Measurements from ENCODE around the gene ZNF609.

- no peak for TF ChIP-seq CTCF (conservative IDR thresholded peaks at IDR 0.05; ENCODE audit: low read depth, low read length)
- no peak for TF ChIP-seq EZH2 (IDR thresholded peaks at IDR 0.05; ENCODE audit: borderline replicate concordance, low read depth, low read length, poor library complexity, severe bottlenecking)
Measured at GRCh38 chr15:64472161-64472560, 11.8 kb downstream of the ZNF609 start.

Measured in A673 (cell line).